WTC11 (cell line): ENCODE measurements around the gene NAB2.

Experiments
- CTCF ChIP-seq: fragments of 200-600 bp; IDR thresholded peaks from 2 replicates; pipeline ENCODE4 v1.8.0; 2022; ENCODE audit warnings: antibody characterized with exemption
- KAT7 ChIP-seq: sonication (generic); formaldehyde crosslinking; IDR thresholded peaks from 2 replicates; pipeline ENCODE4 v1.8.1; 2023; ENCODE audit warnings: missing genetic modification reagents, mild to moderate bottlenecking, borderline replicate concordance
- NFYB ChIP-seq: sonication (generic); formaldehyde crosslinking; conservative IDR thresholded peaks from 2 replicates; pipeline ENCODE4 v1.8.0; 2022; ENCODE audit warnings: low read depth, missing genetic modification reagents
- NR3C1 ChIP-seq: sonication (generic); formaldehyde crosslinking; conservative IDR thresholded peaks from 2 replicates; pipeline ENCODE4 v1.8.1; 2023; ENCODE audit warnings: low read depth, mild to moderate bottlenecking, missing genetic modification reagents
- TEAD4 ChIP-seq: sonication (generic); formaldehyde crosslinking; IDR thresholded peaks from 2 replicates; pipeline ENCODE4 v1.8.0; 2022; ENCODE audit warnings: mild to moderate bottlenecking, missing genetic modification reagents
- ZBTB21 ChIP-seq: sonication (generic); formaldehyde crosslinking; IDR thresholded peaks from 2 replicates; pipeline ENCODE4 v1.8.1; 2023; ENCODE audit warnings: mild to moderate bottlenecking, missing genetic modification reagents, borderline replicate concordance
- TF ChIP-seq, protein P1 (sequence below): sonication (generic); formaldehyde crosslinking; IDR thresholded peaks from 2 replicates; pipeline ENCODE4 v1.8.1; 2022; ENCODE audit warnings: low read depth, missing genetic modification reagents, borderline replicate concordance
- TF ChIP-seq, protein P2 (sequence below): sonication (generic); formaldehyde crosslinking; conservative IDR thresholded peaks from 2 replicates; pipeline ENCODE4 v1.8.1; 2022; ENCODE audit warnings: mild to moderate bottlenecking, missing genetic modification reagents
- TF ChIP-seq, protein P3 (sequence below): sonication (generic); formaldehyde crosslinking; IDR thresholded peaks from 2 replicates; pipeline ENCODE4 v1.8.0; 2023; ENCODE audit warnings: missing genetic modification reagents, mild to moderate bottlenecking, borderline replicate concordance

GRCh38 chr12:57040750-57041149 lies 48.2 kb upstream of the NAB2 start:
- TF ChIP-seq, protein P1, sequence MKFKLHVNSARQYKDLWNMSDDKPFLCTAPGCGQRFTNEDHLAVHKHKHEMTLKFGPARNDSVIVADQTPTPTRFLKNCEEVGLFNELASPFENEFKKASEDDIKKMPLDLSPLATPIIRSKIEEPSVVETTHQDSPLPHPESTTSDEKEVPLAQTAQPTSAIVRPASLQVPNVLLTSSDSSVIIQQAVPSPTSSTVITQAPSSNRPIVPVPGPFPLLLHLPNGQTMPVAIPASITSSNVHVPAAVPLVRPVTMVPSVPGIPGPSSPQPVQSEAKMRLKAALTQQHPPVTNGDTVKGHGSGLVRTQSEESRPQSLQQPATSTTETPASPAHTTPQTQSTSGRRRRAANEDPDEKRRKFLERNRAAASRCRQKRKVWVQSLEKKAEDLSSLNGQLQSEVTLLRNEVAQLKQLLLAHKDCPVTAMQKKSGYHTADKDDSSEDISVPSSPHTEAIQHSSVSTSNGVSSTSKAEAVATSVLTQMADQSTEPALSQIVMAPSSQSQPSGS (CRISPR knock-in tag), result no peak
- TF ChIP-seq, protein P2, sequence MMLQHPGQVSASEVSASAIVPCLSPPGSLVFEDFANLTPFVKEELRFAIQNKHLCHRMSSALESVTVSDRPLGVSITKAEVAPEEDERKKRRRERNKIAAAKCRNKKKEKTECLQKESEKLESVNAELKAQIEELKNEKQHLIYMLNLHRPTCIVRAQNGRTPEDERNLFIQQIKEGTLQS (CRISPR knock-in tag), result no peak
- TF ChIP-seq TEAD4 (CRISPR knock-in tag) (no peak), CTCF (no peak), NFYB (CRISPR knock-in tag) (no peak), KAT7 (CRISPR knock-in tag) (no peak), ZBTB21 (CRISPR knock-in tag) (no peak), NR3C1 (no peak)
- TF ChIP-seq, protein P3, sequence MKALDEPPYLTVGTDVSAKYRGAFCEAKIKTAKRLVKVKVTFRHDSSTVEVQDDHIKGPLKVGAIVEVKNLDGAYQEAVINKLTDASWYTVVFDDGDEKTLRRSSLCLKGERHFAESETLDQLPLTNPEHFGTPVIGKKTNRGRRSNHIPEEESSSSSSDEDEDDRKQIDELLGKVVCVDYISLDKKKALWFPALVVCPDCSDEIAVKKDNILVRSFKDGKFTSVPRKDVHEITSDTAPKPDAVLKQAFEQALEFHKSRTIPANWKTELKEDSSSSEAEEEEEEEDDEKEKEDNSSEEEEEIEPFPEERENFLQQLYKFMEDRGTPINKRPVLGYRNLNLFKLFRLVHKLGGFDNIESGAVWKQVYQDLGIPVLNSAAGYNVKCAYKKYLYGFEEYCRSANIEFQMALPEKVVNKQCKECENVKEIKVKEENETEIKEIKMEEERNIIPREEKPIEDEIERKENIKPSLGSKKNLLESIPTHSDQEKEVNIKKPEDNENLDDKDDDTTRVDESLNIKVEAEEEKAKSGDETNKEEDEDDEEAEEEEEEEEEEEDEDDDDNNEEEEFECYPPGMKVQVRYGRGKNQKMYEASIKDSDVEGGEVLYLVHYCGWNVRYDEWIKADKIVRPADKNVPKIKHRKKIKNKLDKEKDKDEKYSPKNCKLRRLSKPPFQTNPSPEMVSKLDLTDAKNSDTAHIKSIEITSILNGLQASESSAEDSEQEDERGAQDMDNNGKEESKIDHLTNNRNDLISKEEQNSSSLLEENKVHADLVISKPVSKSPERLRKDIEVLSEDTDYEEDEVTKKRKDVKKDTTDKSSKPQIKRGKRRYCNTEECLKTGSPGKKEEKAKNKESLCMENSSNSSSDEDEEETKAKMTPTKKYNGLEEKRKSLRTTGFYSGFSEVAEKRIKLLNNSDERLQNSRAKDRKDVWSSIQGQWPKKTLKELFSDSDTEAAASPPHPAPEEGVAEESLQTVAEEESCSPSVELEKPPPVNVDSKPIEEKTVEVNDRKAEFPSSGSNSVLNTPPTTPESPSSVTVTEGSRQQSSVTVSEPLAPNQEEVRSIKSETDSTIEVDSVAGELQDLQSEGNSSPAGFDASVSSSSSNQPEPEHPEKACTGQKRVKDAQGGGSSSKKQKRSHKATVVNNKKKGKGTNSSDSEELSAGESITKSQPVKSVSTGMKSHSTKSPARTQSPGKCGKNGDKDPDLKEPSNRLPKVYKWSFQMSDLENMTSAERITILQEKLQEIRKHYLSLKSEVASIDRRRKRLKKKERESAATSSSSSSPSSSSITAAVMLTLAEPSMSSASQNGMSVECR (CRISPR knock-in tag), result no peak
